HG03108 (cell line): ENCODE data around the gene EMILIN1.

Experiments
- ATAC-seq: cut with Tn5 transposase; IDR thresholded peaks from one replicate; pipeline ENCODE4 v1.9.1; 2021; ENCODE audit warnings: moderate library complexity; ENCODE audit not compliant: unreplicated experiment

Gene EMILIN1

GRCh38 chr2:27078267-27079194 is at the start of gene EMILIN1:
EMILIN1 (plus strand) TSS chr2:27078615; CDS start chr2:27079066, 451 bp downstream.
- ATAC-seq = no peak

- ATAC-seq = no peak
These were observed 49.4 kb upstream of the EMILIN1 start for GRCh38 chr2:27029051-27029450.

- ATAC-seq = peak; percentile 96
These were observed 45.7 kb upstream of the EMILIN1 start, which contains the start of gene TMEM214 for GRCh38 chr2:27032495-27033252. TMEM214 (plus strand) TSS chr2:27032965; CDS start chr2:27033016, 51 bp downstream.

- ATAC-seq = no peak
These were observed 45.1 kb upstream of the EMILIN1 start for GRCh38 chr2:27033253-27033852.

- ATAC-seq = no peak
These were observed 40.4 kb upstream of the EMILIN1 start for GRCh38 chr2:27038012-27038411.

GRCh38 chr2:27038631-27039339 is 39.6 kb upstream of the EMILIN1 start:
- no peak for ATAC-seq

GRCh38 chr2:27039426-27039825 is 39.0 kb upstream of the EMILIN1 start:
- ATAC-seq = no peak

GRCh38 chr2:27039871-27040270 is 38.5 kb upstream of the EMILIN1 start:
- no peak for ATAC-seq

- ATAC-seq = no peak
These were observed 38.1 kb upstream of the EMILIN1 start for GRCh38 chr2:27040282-27040681.

- peak; percentile 12 for ATAC-seq
These were observed 36.7 kb upstream of the EMILIN1 start for GRCh38 chr2:27041752-27042151.

GRCh38 chr2:27042159-27042661 is 36.2 kb upstream of the EMILIN1 start:
- peak; percentile 76 for ATAC-seq

GRCh38 chr2:27042985-27043634 is 35.3 kb upstream of the EMILIN1 start:
- no peak for ATAC-seq

GRCh38 chr2:27049422-27050280 is 28.8 kb upstream of the EMILIN1 start:
- ATAC-seq = peak; percentile 27

GRCh38 chr2:27050281-27050995 is 28.0 kb upstream of the EMILIN1 start:
- ATAC-seq = peak; percentile 37

- ATAC-seq = peak; percentile 69
These were observed 27.2 kb upstream of the EMILIN1 start, which contains the start of gene AGBL5 for GRCh38 chr2:27050996-27051901. AGBL5 (plus strand) TSS chr2:27051668; CDS start chr2:27052959, 1,291 bp downstream.

GRCh38 chr2:27051902-27052645 is 26.3 kb upstream of the EMILIN1 start:
- ATAC-seq = no peak

GRCh38 chr2:27053321-27053720 is 25.1 kb upstream of the EMILIN1 start:
- ATAC-seq = no peak
